Measurements from ENCODE around the gene ARID3A.

Gene ARID3A

GRCh38 chr19:882871-883497 lies 42.9 kb upstream of the ARID3A start:
- no peak for TF ChIP-seq CTCF (IDR thresholded peaks at IDR 0.05; ENCODE audit: low read depth, low read length)

GRCh38 chr19:883661-884211 lies 42.1 kb upstream of the ARID3A start:
- no peak for DNase-seq (ENCODE audit: extremely low read depth, low read depth)
- no peak for TF ChIP-seq CTCF (IDR thresholded peaks at IDR 0.05; ENCODE audit: low read depth, low read length)

More at GRCh38 chr19:882871-883497, 42.9 kb upstream of the ARID3A start:
- DNase-seq (ENCODE audit: extremely low read depth, low read depth), result no peak

GRCh38 chr19:884420-885211 lies 41.2 kb upstream of the ARID3A start:
- DNase-seq (ENCODE audit: extremely low read depth, low read depth), result no peak
- TF ChIP-seq CTCF (IDR thresholded peaks at IDR 0.05; ENCODE audit: low read depth, low read length), result no peak

- no peak for TF ChIP-seq CTCF (IDR thresholded peaks at IDR 0.05; ENCODE audit: low read depth, low read length)
- DNase-seq (ENCODE audit: extremely low read depth, low read depth), result no peak
These were observed 40.2 kb upstream of the ARID3A start for GRCh38 chr19:885536-886224.

GRCh38 chr19:887072-887471 lies 38.8 kb upstream of the ARID3A start:
- no peak for TF ChIP-seq CTCF (IDR thresholded peaks at IDR 0.05; ENCODE audit: low read depth, low read length)
- peak; percentile 44 for DNase-seq (ENCODE audit: extremely low read depth, low read depth)

GRCh38 chr19:887599-887998 lies 38.2 kb upstream of the ARID3A start:
- DNase-seq (ENCODE audit: extremely low read depth, low read depth), result no peak
- TF ChIP-seq CTCF (IDR thresholded peaks at IDR 0.05; ENCODE audit: low read depth, low read length), result no peak
